NCI-H345 treated with DMSO at 0.1 percent for 48 hours (cell line): Measurements from ENCODE around the gene ZNF18.

Source experiments
- DNase-seq: peaks from one replicate; lab custom pipeline; 2025; ENCODE audit not compliant: unreplicated experiment; lab: John Stamatoyannopoulos, UW

The ZNF18 gene

GRCh38 chr17:11997147-11997971 lies at the start of gene ZNF18:
TSS of gene ZNF18 (minus strand) at chr17:11997475. CDS start at chr17:11992829, 4,646 bp downstream.
- peak; percentile 84 for DNase-seq

- DNase-seq = no peak
Measured at GRCh38 chr17:12046786-12047185, 49.5 kb upstream of the ZNF18 start.

GRCh38 chr17:12043702-12044101 lies 46.4 kb upstream of the ZNF18 start:
- no peak for DNase-seq

GRCh38 chr17:12041312-12041711 lies 44.0 kb upstream of the ZNF18 start:
- no peak for DNase-seq

GRCh38 chr17:12040478-12040877 lies 43.2 kb upstream of the ZNF18 start:
- no peak for DNase-seq

GRCh38 chr17:12037970-12038369 lies 40.7 kb upstream of the ZNF18 start:
- DNase-seq = no peak

- DNase-seq = no peak
Measured at GRCh38 chr17:12035673-12036072, 38.4 kb upstream of the ZNF18 start.

- DNase-seq = no peak
Measured at GRCh38 chr17:12034538-12034937, 37.3 kb upstream of the ZNF18 start.

- no peak for DNase-seq
Measured at GRCh38 chr17:12028611-12029010, 31.3 kb upstream of the ZNF18 start.

GRCh38 chr17:12027658-12028057 lies 30.4 kb upstream of the ZNF18 start:
- DNase-seq = no peak

- no peak for DNase-seq
Measured at GRCh38 chr17:12024327-12024726, 27.1 kb upstream of the ZNF18 start.

GRCh38 chr17:12022310-12022709 lies 25.0 kb upstream of the ZNF18 start:
- DNase-seq = no peak

GRCh38 chr17:12021623-12022140 lies 24.4 kb upstream of the ZNF18 start:
- no peak for DNase-seq

- peak; percentile 48 for DNase-seq
Measured at GRCh38 chr17:12020642-12021622, 23.7 kb upstream of the ZNF18 start, which contains the start of gene MAP2K4. TSS of gene MAP2K4 (plus strand) at chr17:12020877. CDS start at chr17:12020887, 10 bp downstream.

- DNase-seq = no peak
Measured at GRCh38 chr17:12007466-12007865, 10.2 kb upstream of the ZNF18 start.

- DNase-seq = no peak
Measured at GRCh38 chr17:11999696-12000095, 2.4 kb upstream of the ZNF18 start.

GRCh38 chr17:11997972-11998233 lies 628 bp upstream of the ZNF18 start:
- DNase-seq = no peak

- DNase-seq = no peak
Measured at GRCh38 chr17:11996722-11997146, 541 bp downstream of the ZNF18 start.

GRCh38 chr17:11991461-11991860 lies 5.8 kb downstream of the ZNF18 start:
- no peak for DNase-seq

- DNase-seq = no peak
Measured at GRCh38 chr17:11990363-11990983, 6.8 kb downstream of the ZNF18 start.

GRCh38 chr17:11986942-11987329 lies 10.3 kb downstream of the ZNF18 start:
- DNase-seq = no peak
